SH-SY5Y (cell line): ENCODE results near the gene FBXL17.

Experiments
- GATA2 ChIP-seq: IDR thresholded peaks from 2 replicates; pipeline ENCODE4 v1.6.1; 2011; ENCODE audit warnings: mild to moderate bottlenecking, low read depth, low read length
- GATA3 ChIP-seq: IDR thresholded peaks from 2 replicates; pipeline ENCODE4 v1.6.1; 2011; ENCODE audit warnings: low read depth, mild to moderate bottlenecking, low read length, moderate library complexity

DNA sequence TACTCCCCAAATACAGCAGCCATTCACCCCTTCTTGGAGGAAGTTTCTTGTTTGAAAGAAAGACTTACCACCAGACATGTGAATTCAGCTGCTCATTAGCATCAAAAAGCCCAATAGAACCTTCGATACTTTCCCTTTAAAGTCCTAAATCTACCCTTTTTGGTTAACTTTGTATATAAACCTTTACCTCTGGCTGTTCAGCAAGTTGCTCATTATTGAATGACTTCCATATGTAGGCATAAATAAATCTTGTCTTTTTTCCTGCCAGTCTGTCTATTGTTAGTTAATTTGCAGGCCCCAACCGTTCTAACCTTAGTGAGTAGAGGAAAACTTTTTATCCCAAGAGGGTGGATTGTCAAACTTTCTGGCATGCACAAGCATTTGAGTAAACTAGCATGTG is 27.9 kb upstream of the FBXL17 start:
- TF ChIP-seq GATA2 = no peak
- no peak for TF ChIP-seq GATA3
